NB4 (cell line): ENCODE results near the gene ME3.

Experiments
- DNase-seq: peaks from one replicate; pipeline ENCODE4 v3.0.0; 2010; ENCODE audit warnings: low read depth
- H3K4me3 ChIP-seq: one replicate; pipeline ENCODE4 v1.5.1; 2011; ENCODE audit warnings: mild to moderate bottlenecking, low read depth, low read length, moderate library complexity
- CTCF ChIP-seq: IDR thresholded peaks from one replicate; pipeline ENCODE4 v1.5.1; 2012; ENCODE audit warnings: low read depth, low read length
- MAX ChIP-seq: IDR thresholded peaks from 2 replicates; pipeline ENCODE4 v1.6.1; 2011; ENCODE audit warnings: low read depth, low read length
- MYC ChIP-seq: IDR thresholded peaks from 2 replicates; pipeline ENCODE4 v1.6.1; 2011; ENCODE audit warnings: low read depth, low read length
- POLR2A ChIP-seq: IDR thresholded peaks from 2 replicates; pipeline ENCODE4 v1.6.1; 2011; ENCODE audit warnings: mild to moderate bottlenecking; ENCODE audit not compliant: insufficient read length; ENCODE audit errors: extremely low read depth

ME3 gene

DNA sequence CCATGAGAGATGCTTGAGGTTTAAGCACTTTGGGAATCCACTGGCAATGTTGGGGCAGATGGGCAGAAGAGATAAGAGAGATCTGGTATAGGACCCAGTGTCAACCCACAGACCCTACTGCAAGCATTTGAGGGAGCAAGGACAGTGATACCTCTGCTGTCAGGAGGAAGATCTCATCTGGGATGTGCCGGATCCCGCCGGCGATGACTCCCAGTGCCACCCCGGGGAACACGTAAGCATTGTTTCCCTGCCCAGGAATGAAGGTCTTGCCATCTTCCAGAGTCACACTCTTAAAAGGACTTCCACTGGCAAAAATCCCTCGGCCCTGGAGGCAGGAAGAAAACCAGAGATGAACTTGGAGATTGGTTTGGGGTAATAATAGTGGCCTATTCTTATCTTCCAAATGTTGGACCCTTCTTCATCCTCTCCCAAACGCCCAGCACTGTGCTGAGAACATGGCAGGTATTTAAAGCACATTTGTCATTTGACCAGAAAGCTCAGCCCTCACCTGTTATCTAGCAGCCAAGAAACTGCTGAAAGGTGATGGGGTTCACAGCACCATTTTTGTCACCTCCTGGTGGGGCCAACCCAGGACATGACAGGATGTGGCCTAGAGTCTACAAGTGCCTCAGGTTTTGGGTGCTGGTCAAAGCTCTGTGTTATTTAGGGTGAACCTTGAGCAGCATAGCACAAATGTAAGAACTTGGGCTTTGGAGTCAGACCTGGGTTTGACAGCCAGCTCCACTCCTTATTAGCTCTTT lies 226.1 kb downstream of the ME3 start:
- TF ChIP-seq MYC (no peak), MAX (no peak), CTCF (no peak), POLR2A (no peak)
- no peak for DNase-seq
- no peak overlapping the region for H3K4me3 ChIP-seq

DNA sequence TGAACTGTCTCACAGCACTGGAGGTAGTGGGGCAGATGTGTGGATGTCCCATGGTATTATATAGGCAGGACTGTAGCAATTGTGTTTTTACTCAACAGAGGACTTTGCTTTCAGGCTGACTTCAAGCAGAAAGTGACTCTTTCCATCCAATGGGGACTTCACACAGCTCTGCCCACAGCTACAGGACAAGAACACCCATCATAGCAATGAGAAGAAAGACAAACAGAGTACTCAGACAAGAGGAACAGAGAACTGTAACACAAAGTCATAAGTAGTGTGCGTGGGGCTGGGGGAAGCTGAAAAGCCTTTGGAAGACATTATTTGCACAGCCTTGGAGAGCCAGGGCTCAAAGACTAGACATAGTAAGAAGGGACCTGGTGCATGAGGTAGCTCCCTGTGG lies 227.4 kb downstream of the ME3 start:
- TF ChIP-seq CTCF (no peak), MAX (no peak), MYC (no peak), POLR2A (no peak)
- no peak for DNase-seq
- no peak overlapping the region for H3K4me3 ChIP-seq

GRCh38 chr11:86443415-86443814 lies 229.0 kb downstream of the ME3 start:
- no peak for DNase-seq
- no peak overlapping the region for H3K4me3 ChIP-seq
- TF ChIP-seq CTCF (no peak), MYC (no peak), POLR2A (no peak), MAX (no peak)

DNA sequence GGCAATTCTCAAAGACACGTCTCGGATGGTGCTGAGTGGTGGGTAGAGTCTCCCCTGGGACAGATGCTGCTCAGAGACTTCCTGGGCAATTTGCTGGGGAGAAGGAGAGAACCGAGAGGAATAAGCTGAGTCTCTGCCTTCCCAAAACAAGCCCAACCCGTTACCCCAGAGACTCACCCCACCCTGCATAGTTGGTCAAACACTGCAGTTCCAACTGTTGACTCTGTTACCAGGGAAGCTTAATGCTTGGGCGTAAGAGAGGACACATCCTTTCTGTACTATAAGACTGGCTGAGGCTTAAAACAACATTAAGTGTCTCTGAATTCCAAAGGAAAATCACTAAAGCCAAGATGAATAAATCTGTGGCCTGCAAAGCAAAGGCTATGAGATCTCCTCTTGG lies 229.6 kb downstream of the ME3 start:
- no peak for TF ChIP-seq CTCF
- no peak for TF ChIP-seq POLR2A
- TF ChIP-seq MYC, result no peak
- TF ChIP-seq MAX, result no peak
- DNase-seq, result no peak
- H3K4me3 ChIP-seq, result no peak overlapping the region

DNA sequence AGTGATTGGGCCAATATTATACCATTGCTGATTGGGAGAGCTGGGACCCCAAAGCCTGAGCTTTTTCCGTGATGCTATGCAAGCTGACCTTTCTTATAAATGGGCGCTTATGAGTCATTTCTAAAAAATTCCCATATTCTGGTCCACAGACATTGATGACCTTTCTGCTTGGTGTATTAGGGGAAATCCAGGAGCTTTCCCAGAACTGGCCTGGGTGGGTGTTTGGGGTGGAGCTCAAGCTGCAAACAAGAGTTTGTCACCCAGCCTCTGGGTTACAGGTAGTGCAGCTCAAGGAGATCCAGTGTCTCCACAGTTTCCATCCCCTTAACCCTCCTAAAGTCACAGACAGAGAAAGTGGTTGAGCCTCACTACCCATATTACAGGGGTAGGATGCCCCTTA lies 230.0 kb downstream of the ME3 start:
- no peak for DNase-seq
- no peak overlapping the region for H3K4me3 ChIP-seq
- no peak for TF ChIP-seq POLR2A
- TF ChIP-seq MYC, result no peak
- no peak for TF ChIP-seq MAX
- no peak for TF ChIP-seq CTCF
